ENCODE data around the gene PSMC3. TPM values are rescaled to one million over a fixed set of nuclear protein-coding genes. Genes with fewer than 3 reads are reported as not detected.

The PSMC3 gene
- total RNA-seq, 1 experiment from 2014 or later: 222 TPM

DNA sequence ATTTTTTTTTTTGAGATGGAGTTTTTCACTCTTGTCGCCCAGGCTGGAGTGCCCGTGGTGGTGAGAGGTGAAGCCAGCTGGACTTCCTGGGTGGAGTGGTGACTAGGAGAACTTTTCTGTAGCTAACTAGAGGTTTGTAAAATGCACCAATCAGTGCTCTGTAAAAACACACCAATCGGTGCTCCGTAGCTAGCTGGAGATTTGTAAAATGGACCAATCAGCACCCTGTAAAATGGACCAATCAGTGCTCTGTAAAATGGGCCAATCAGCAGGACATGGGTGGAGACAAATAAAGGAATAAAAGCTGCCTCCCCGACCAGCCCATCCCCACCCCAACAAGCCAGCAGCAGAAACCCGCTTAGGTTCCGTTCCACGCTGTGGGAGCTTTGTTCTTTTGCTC, 27.1 kb upstream of the PSMC3 start:
- CTCF ChIA-PET: interaction anchor here (0.7 to 1.6 kb wide), 2 partner anchors 59 to 332 kb away, joined by 9 to 14 read pairs; no protein-coding TSS in a partner anchor
- no peaks in the 10 kb centered on the region for H3K9me3 ChIP-seq (ENCODE audit: insufficient read depth, low read depth)
- no peaks in the 10 kb centered on the region for H3K27me3 ChIP-seq (ENCODE audit: insufficient read depth, low read depth)
- no peak overlapping the region for H3K27ac ChIP-seq
- no peaks in the 10 kb centered on the region for H3K9me2 ChIP-seq (ENCODE audit: insufficient read depth)
- no peak for DNase-seq
- no peak overlapping the region for H3K4me2 ChIP-seq
- peaks cover 12% of the 10 kb centered on the region; the same call in 1 of the 2 replicates for H3F3A ChIP-seq (ENCODE audit: insufficient read depth, low read depth)
- no peaks in the 10 kb centered on the region for H4K20me1 ChIP-seq (ENCODE audit: insufficient read depth)
- intact Hi-C loops (cut with micrococcal nuclease; ENCODE audit: unreplicated experiment): loop anchor here (5.0 kb wide), 1 partner anchor 164 kb away; no protein-coding TSS in a partner anchor
- POLR2A ChIA-PET (ENCODE audit: unreplicated experiment): no interaction called here
- H3K36me3 ChIP-seq (ENCODE audit: low read depth): no peaks in the 10 kb centered on the region
- H2AFZ ChIP-seq: no peak overlapping the region
- no TSS peak for BruUV-seq (replicated peaks)
- TF ChIP-seq EZH2 (IDR thresholded peaks at IDR 0.05; ENCODE audit: low read depth): no peak
- TF ChIP-seq CTCF (conservative IDR thresholded peaks at IDR 0.05): no peak
- H3K4me1 ChIP-seq (replicated peaks; ENCODE audit: insufficient read depth): no peaks in the 10 kb centered on the region
- H3K4me3 ChIP-seq: no peak overlapping the region
- H3K79me2 ChIP-seq (ENCODE audit: low read depth): no peaks in the 10 kb centered on the region

GRCh38 chr11:47451990-47452389, 25.8 kb upstream of the PSMC3 start:
- Histone ChIP-seq H3K27ac (no peak overlapping the region), H3K9me3 (ENCODE audit: insufficient read depth, low read depth) (no peaks in the 10 kb centered on the region), H3K9me2 (ENCODE audit: insufficient read depth) (no peaks in the 10 kb centered on the region), H3K27me3 (ENCODE audit: insufficient read depth, low read depth) (no peaks in the 10 kb centered on the region), H3K4me2 (no peak overlapping the region), H3K36me3 (ENCODE audit: low read depth) (no peaks in the 10 kb centered on the region), H2AFZ (no peak overlapping the region), H3K4me3 (no peak overlapping the region), H4K20me1 (ENCODE audit: insufficient read depth) (no peaks in the 10 kb centered on the region), H3K4me1 (replicated peaks; ENCODE audit: insufficient read depth) (no peaks in the 10 kb centered on the region), H3K79me2 (ENCODE audit: low read depth) (no peaks in the 10 kb centered on the region), H3F3A (ENCODE audit: insufficient read depth, low read depth) (peaks cover 12% of the 10 kb centered on the region; the same call in 1 of the 2 replicates)
- POLR2A ChIA-PET (ENCODE audit: unreplicated experiment): no interaction called here
- BruUV-seq (replicated peaks): no TSS peak
- DNase-seq: no peak
- TF ChIP-seq EZH2 (IDR thresholded peaks at IDR 0.05; ENCODE audit: low read depth) (no peak), CTCF (conservative IDR thresholded peaks at IDR 0.05) (no peak)
- intact Hi-C loops (cut with micrococcal nuclease; ENCODE audit: unreplicated experiment): loop anchor here (5.0 kb wide), 1 partner anchor 165 kb away; no protein-coding TSS in a partner anchor
- CTCF ChIA-PET: no interaction called here

DNA sequence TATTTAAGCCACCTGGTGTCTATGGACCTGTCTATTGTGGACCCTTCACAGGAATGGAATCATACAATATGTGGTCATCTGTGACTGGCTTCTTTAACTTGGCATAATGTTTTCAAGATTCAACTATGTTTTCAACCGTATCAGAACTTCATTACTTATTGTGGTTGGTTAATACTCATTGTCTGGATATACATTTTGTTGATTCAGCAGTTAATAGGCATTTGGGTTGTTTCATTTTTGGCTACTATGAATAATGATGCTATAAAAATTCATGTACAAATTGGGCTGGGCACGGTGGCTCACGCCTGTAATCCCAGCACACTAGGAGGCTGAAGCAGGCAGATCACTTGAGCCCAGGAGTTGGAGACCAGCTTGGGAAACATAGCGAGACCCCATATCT, 25.2 kb upstream of the PSMC3 start:
- no peaks in the 10 kb centered on the region for H3K9me2 ChIP-seq (ENCODE audit: insufficient read depth)
- no peak overlapping the region for H2AFZ ChIP-seq
- H3K36me3 ChIP-seq (ENCODE audit: low read depth): no peaks in the 10 kb centered on the region
- H3K27me3 ChIP-seq (ENCODE audit: insufficient read depth, low read depth): no peaks in the 10 kb centered on the region
- peaks cover 12% of the 10 kb centered on the region; the same call in 1 of the 2 replicates for H3F3A ChIP-seq (ENCODE audit: insufficient read depth, low read depth)
- POLR2A ChIA-PET (ENCODE audit: unreplicated experiment): no interaction called here
- DNase-seq: no peak
- TF ChIP-seq EZH2 (IDR thresholded peaks at IDR 0.05; ENCODE audit: low read depth) (no peak), CTCF (conservative IDR thresholded peaks at IDR 0.05) (no peak)
- no peak overlapping the region for H3K4me3 ChIP-seq
- no peaks in the 10 kb centered on the region for H4K20me1 ChIP-seq (ENCODE audit: insufficient read depth)
- CTCF ChIA-PET: no interaction called here
- BruUV-seq (replicated peaks): no TSS peak
- H3K9me3 ChIP-seq (ENCODE audit: insufficient read depth, low read depth): no peaks in the 10 kb centered on the region
- intact Hi-C loops (cut with micrococcal nuclease; ENCODE audit: unreplicated experiment): loop anchor here (5.0 kb wide), 1 partner anchor 166 kb away; no protein-coding TSS in a partner anchor
- no peaks in the 10 kb centered on the region for H3K4me1 ChIP-seq (replicated peaks; ENCODE audit: insufficient read depth)
- no peak overlapping the region for H3K27ac ChIP-seq
- no peaks in the 10 kb centered on the region for H3K79me2 ChIP-seq (ENCODE audit: low read depth)
- H3K4me2 ChIP-seq: no peak overlapping the region
